Nephron (organoid): ENCODE results near the gene ACR.

Source experiments
- H3K27ac Mint-ChIP-seq, 3 experiments: 2 replicates each; pipeline ENCODE4 v1.8.0; 2020; ENCODE audit warnings: mixed read lengths in 3 of 3, mild to moderate bottlenecking in 2 of 3, moderate library complexity in 1 of 3
- H3K27me3 Mint-ChIP-seq: 2 replicates; pipeline ENCODE4 v1.8.0; 2021; ENCODE audit warnings: low read depth, mild to moderate bottlenecking, moderate library complexity, mixed read lengths
- H3K36me3 Mint-ChIP-seq: 2 replicates; pipeline ENCODE4 v1.8.0; 2020; ENCODE audit warnings: low read depth, mixed read lengths
- H3K4me1 Mint-ChIP-seq: 2 replicates; pipeline ENCODE4 v1.8.0; 2020; ENCODE audit warnings: mixed read lengths
- H3K4me3 Mint-ChIP-seq, 3 experiments: 2 replicates each; pipeline ENCODE4 v1.8.0; 2020; ENCODE audit warnings: mild to moderate bottlenecking in 3 of 3, mixed read lengths in 3 of 3, moderate library complexity in 2 of 3
- H3K9me3 Mint-ChIP-seq: 2 replicates; pipeline ENCODE4 v1.8.0; 2020; ENCODE audit warnings: mixed read lengths
- CTCF ChIP-seq, 3 experiments: fragments of 200-600 bp; sonication (generic); IDR thresholded peaks; one replicate each; pipeline ENCODE4 v1.5.0; 2021; ENCODE audit warnings: antibody characterized with exemption in 3 of 3; ENCODE audit not compliant: unreplicated experiment in 3 of 3

ACR gene

GRCh38 chr22:50714150-50714549 is 23.9 kb upstream of the ACR start:
- no peak overlapping the region for H3K27ac Mint-ChIP-seq
- TF ChIP-seq CTCF (IDR thresholded peaks at IDR 0.05; ENCODE audit: unreplicated experiment in 3 of 3) = no peak
- H3K36me3 Mint-ChIP-seq = peaks cover 26% of the 10 kb centered on the region
- H3K4me3 Mint-ChIP-seq = no peak overlapping the region
- H3K9me3 Mint-ChIP-seq = no peaks in the 10 kb centered on the region
- peaks cover 26% of the 10 kb centered on the region for H3K27me3 Mint-ChIP-seq
- H3K4me1 Mint-ChIP-seq = peaks cover 5% of the 10 kb centered on the region

- H3K4me1 Mint-ChIP-seq = peaks cover 5% of the 10 kb centered on the region
- peaks cover 32% of the 10 kb centered on the region for H3K27me3 Mint-ChIP-seq
- H3K27ac Mint-ChIP-seq = no peak overlapping the region
- TF ChIP-seq CTCF (IDR thresholded peaks at IDR 0.05; ENCODE audit: unreplicated experiment in 3 of 3) = no peak
- peaks cover 30% of the 10 kb centered on the region for H3K36me3 Mint-ChIP-seq
- no peaks in the 10 kb centered on the region for H3K9me3 Mint-ChIP-seq
- no peak overlapping the region for H3K4me3 Mint-ChIP-seq
Measured at GRCh38 chr22:50714631-50715179, 23.3 kb upstream of the ACR start.

GRCh38 chr22:50715250-50715649 is 22.8 kb upstream of the ACR start:
- peaks cover 34% of the 10 kb centered on the region for H3K27me3 Mint-ChIP-seq
- no peaks in the 10 kb centered on the region for H3K9me3 Mint-ChIP-seq
- no peak overlapping the region for H3K27ac Mint-ChIP-seq
- no peak for TF ChIP-seq CTCF (IDR thresholded peaks at IDR 0.05; ENCODE audit: unreplicated experiment in 3 of 3)
- H3K4me1 Mint-ChIP-seq = peaks cover 5% of the 10 kb centered on the region
- no peak overlapping the region for H3K4me3 Mint-ChIP-seq
- peaks cover 30% of the 10 kb centered on the region for H3K36me3 Mint-ChIP-seq

GRCh38 chr22:50715776-50716175 is 22.2 kb upstream of the ACR start:
- H3K9me3 Mint-ChIP-seq = no peaks in the 10 kb centered on the region

GRCh38 chr22:50716290-50717024 is 21.5 kb upstream of the ACR start:
- H3K36me3 Mint-ChIP-seq = peaks cover 26% of the 10 kb centered on the region
- H3K4me1 Mint-ChIP-seq = peaks cover 5% of the 10 kb centered on the region
- peak overlapping the region in 1 of 3 experiments; percentile 33 for H3K4me3 Mint-ChIP-seq
- H3K9me3 Mint-ChIP-seq = no peaks in the 10 kb centered on the region
- H3K27me3 Mint-ChIP-seq = peaks cover 34% of the 10 kb centered on the region
- TF ChIP-seq CTCF (IDR thresholded peaks at IDR 0.05; ENCODE audit: unreplicated experiment in 3 of 3) = no peak
- H3K27ac Mint-ChIP-seq = no peak overlapping the region

More at GRCh38 chr22:50715776-50716175, 22.2 kb upstream of the ACR start:
- TF ChIP-seq CTCF (IDR thresholded peaks at IDR 0.05; ENCODE audit: unreplicated experiment in 3 of 3) = no peak
- Mint-ChIP-seq H3K4me1 (peaks cover 5% of the 10 kb centered on the region), H3K36me3 (peaks cover 27% of the 10 kb centered on the region), H3K27ac (no peak overlapping the region), H3K4me3 (no peak overlapping the region), H3K27me3 (peaks cover 34% of the 10 kb centered on the region)
